ENCODE data around the gene PGAM2. TPM values are rescaled to one million over a fixed set of nuclear protein-coding genes. Genes with fewer than 3 reads are reported as not detected.

Gene PGAM2
- total RNA-seq, 1 donor from 2014 or later = 1.1 TPM

- Histone ChIP-seq H3K27me3 (no peaks in the 10 kb centered on the region), H3K36me3 (no peaks in the 10 kb centered on the region), H3K4me3 (no peak overlapping the region), H3K27ac (peak overlapping the region; percentile 67), H3K9me3 (no peaks in the 10 kb centered on the region), H3K4me1 (peaks cover 16% of the 10 kb centered on the region)
- no peak for TF ChIP-seq CTCF (IDR thresholded peaks at IDR 0.05)
- intact Hi-C loops (cut with DNase I) = no loop called here
- ATAC-seq = peak; percentile 58
- DNase-seq = no peak
Measured at GRCh38 chr7:44087911-44088838, 22.8 kb upstream of the PGAM2 start.

GRCh38 chr7:44086627-44087026, 21.3 kb upstream of the PGAM2 start:
- Histone ChIP-seq H3K27me3 (no peaks in the 10 kb centered on the region), H3K36me3 (no peaks in the 10 kb centered on the region), H3K4me3 (no peak overlapping the region), H3K9me3 (no peaks in the 10 kb centered on the region), H3K27ac (peak overlapping the region; percentile 67), H3K4me1 (peaks cover 16% of the 10 kb centered on the region)
- intact Hi-C loops (cut with DNase I) = no loop called here
- no peak for ATAC-seq
- no peak for DNase-seq
- no peak for TF ChIP-seq CTCF (IDR thresholded peaks at IDR 0.05)

GRCh38 chr7:44085546-44085945, 20.2 kb upstream of the PGAM2 start:
- H3K4me1 ChIP-seq = peaks cover 26% of the 10 kb centered on the region
- H3K4me3 ChIP-seq = no peak overlapping the region
- no peak for ATAC-seq
- no peak for TF ChIP-seq CTCF (IDR thresholded peaks at IDR 0.05)
- H3K27me3 ChIP-seq = no peaks in the 10 kb centered on the region
- intact Hi-C loops (cut with DNase I) = no loop called here
- H3K36me3 ChIP-seq = peaks cover 1% of the 10 kb centered on the region
- no peak for DNase-seq
- H3K9me3 ChIP-seq = no peaks in the 10 kb centered on the region
- H3K27ac ChIP-seq = peak overlapping the region; percentile 42

- H3K27ac ChIP-seq = peak overlapping the region; percentile 80
Measured at GRCh38 chr7:44084701-44085100, 19.3 kb upstream of the PGAM2 start.

GRCh38 chr7:44083796-44084195, 18.4 kb upstream of the PGAM2 start:
- intact Hi-C loops (cut with DNase I) = no loop called here
- H3K4me1 ChIP-seq = peaks cover 27% of the 10 kb centered on the region
- H3K27ac ChIP-seq = peak overlapping the region; percentile 80
- no peak overlapping the region for H3K4me3 ChIP-seq
- H3K9me3 ChIP-seq = no peaks in the 10 kb centered on the region
- H3K27me3 ChIP-seq = no peaks in the 10 kb centered on the region
- ATAC-seq (no peak), DNase-seq (no peak)
- peaks cover 19% of the 10 kb centered on the region for H3K36me3 ChIP-seq
- TF ChIP-seq CTCF (IDR thresholded peaks at IDR 0.05) = no peak

More at GRCh38 chr7:44084701-44085100, 19.3 kb upstream of the PGAM2 start:
- intact Hi-C loops (cut with DNase I) = no loop called here
- H3K4me3 ChIP-seq = no peak overlapping the region
- no peaks in the 10 kb centered on the region for H3K9me3 ChIP-seq
- H3K27me3 ChIP-seq = no peaks in the 10 kb centered on the region
- peaks cover 10% of the 10 kb centered on the region for H3K36me3 ChIP-seq
- peaks cover 27% of the 10 kb centered on the region for H3K4me1 ChIP-seq
- DNase-seq = no peak
- no peak for TF ChIP-seq CTCF (IDR thresholded peaks at IDR 0.05)
- no peak for ATAC-seq

Data from upper lobe of right lung (tissue), 1 donor.